Body of pancreas (tissue), 4 donors: Measurements from ENCODE around the gene ANKRD13D. TPM values are rescaled to one million over a fixed set of nuclear protein-coding genes. Genes with fewer than 3 reads are reported as not detected.

Experiments used
- ATAC-seq: fragments of 150-250 bp; one replicate; pipeline ENCODE4 v1.9.1; 2016
- DNase-seq, 4 donors: peaks; one replicate each; pipeline ENCODE4 v3.0.0-alpha.2; 2019
- H3K27ac ChIP-seq, 4 donors: fragments of 200-600 bp; sonication (generic); 1 replicate in 3 of 4; 2 replicates in 1 of 4; pipeline versions ENCODE4 v1.5.1 to v1.6.1; 2016 to 2019; ENCODE audit warnings: mild to moderate bottlenecking in 1 of 4, mixed read lengths in 1 of 4, moderate library complexity in 1 of 4
- H3K27me3 ChIP-seq, 2 donors: fragments of 200-600 bp; sonication (generic); one replicate each; pipeline ENCODE4 v1.6.0; 2016; ENCODE audit warnings: mild to moderate bottlenecking in 1 of 2
- H3K36me3 ChIP-seq, 2 donors: fragments of 200-600 bp; sonication (generic); replicated peaks in 1 of 2; 2 replicates each; pipeline ENCODE4 v1.5.1; 2016; ENCODE audit warnings: low read depth in 2 of 2; ENCODE audit not compliant: insufficient read depth in 1 of 2
- H3K4me1 ChIP-seq: fragments of 200-600 bp; sonication (generic); one replicate; pipeline ENCODE4 v1.6.0; 2016
- H3K4me3 ChIP-seq, 2 donors: fragments of 200-600 bp; sonication (generic); 1 replicate in 1 of 2; 2 replicates in 1 of 2; pipeline ENCODE4 v1.5.1; 2016 to 2019
- H3K9me3 ChIP-seq, 3 donors: fragments of 200-600 bp; sonication (generic); 1 replicate in 2 of 3; 2 replicates in 1 of 3; pipeline ENCODE4 v1.5.1; 2016
- POLR2A ChIP-seq, 3 donors: fragments of 450-650 bp; IDR thresholded peaks; one replicate each; pipeline ENCODE4 v1.6.1; 2016; ENCODE audit warnings: antibody characterized with exemption in 3 of 3, mild to moderate bottlenecking in 2 of 3
- WGBS, 2 donors: methylation state at CpG; one replicate each; pipeline ENCODE4 v1.1.5; 2017; 5-methylcytosine and 5-hydroxymethylcytosine counted together
- intact Hi-C: fragments of 100-400 bp; cut with DNase I; formaldehyde crosslinking; loops from one replicate; pipeline ENCODE4 v1.15.1; 2023
- total RNA-seq, 2 donors: library from RNA; depleted of rRNA; stranded (reverse); fragments of >200 nt; gene quantifications; one replicate each; pipeline ENCODE4 v1.1.0, GENCODE V29; 2016
- TF ChIP-seq, protein P1 (sequence below), 7 experiments: fragments of 450-650 bp in 4 of 7; fragments of 200-600 bp in 3 of 7; sonication (generic) in 3 of 7; IDR thresholded peaks; one replicate each; pipeline ENCODE4 v1.5.1; 2016 to 2019; ENCODE audit warnings: antibody characterized with exemption in 7 of 7

The ANKRD13D gene
- total RNA-seq, 2 donors from 2014 or later, result 18.2 to 39.6 TPM

DNA sequence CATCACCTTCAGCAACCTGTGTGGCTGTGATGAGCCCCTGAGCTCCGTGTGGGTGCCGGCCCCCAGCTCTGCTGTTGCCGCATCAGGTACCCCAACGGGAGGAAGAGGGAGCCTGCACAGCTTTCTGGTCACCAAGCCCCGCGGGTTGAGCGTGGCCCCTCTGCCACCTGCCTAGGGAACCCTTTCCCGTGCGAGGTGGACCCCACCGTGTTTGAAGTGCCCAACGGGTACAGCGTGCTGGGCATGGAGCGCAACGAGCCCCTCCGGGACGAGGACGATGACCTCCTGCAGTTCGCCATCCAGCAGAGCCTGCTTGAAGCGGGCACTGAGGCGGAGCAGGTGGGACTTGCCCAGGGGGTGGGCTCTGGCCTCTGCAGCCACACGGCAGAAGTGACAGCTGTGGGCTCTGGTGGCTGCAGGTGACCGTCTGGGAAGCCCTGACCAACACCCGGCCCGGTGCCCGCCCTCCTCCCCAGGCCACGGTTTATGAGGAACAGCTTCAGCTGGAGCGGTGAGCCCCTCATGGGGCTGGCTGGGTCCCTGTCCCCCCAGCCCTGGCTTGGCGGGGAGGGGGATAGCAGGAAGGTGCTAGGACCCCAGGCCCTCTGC is 12.3 kb downstream of the ANKRD13D start:
- WGBS, 2 donors, result 84% methylated on average over 27 of the region's 28 CpGs; no CpG with 5 or more reads in 1 of the 2 donors
- ATAC-seq (no peak), DNase-seq (no peak)
- intact Hi-C loops, result no loop called here
- Histone ChIP-seq H3K9me3 (no peaks in the 10 kb centered on the region), H3K4me1 (peaks cover 34% of the 10 kb centered on the region), H3K4me3 (no peak overlapping the region), H3K36me3 (peaks cover 0 to 2% of the 10 kb centered on the region in 2 donors), H3K27me3 (no peaks in the 10 kb centered on the region), H3K27ac (peak overlapping the region in 2 of 4 donors; percentile 72 to 75)
- TF ChIP-seq, protein P1, sequence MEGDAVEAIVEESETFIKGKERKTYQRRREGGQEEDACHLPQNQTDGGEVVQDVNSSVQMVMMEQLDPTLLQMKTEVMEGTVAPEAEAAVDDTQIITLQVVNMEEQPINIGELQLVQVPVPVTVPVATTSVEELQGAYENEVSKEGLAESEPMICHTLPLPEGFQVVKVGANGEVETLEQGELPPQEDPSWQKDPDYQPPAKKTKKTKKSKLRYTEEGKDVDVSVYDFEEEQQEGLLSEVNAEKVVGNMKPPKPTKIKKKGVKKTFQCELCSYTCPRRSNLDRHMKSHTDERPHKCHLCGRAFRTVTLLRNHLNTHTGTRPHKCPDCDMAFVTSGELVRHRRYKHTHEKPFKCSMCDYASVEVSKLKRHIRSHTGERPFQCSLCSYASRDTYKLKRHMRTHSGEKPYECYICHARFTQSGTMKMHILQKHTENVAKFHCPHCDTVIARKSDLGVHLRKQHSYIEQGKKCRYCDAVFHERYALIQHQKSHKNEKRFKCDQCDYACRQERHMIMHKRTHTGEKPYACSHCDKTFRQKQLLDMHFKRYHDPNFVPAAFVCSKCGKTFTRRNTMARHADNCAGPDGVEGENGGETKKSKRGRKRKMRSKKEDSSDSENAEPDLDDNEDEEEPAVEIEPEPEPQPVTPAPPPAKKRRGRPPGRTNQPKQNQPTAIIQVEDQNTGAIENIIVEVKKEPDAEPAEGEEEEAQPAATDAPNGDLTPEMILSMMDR (IDR thresholded peaks at IDR 0.05), result no peak
- no peak for TF ChIP-seq POLR2A (IDR thresholded peaks at IDR 0.05)

DNA sequence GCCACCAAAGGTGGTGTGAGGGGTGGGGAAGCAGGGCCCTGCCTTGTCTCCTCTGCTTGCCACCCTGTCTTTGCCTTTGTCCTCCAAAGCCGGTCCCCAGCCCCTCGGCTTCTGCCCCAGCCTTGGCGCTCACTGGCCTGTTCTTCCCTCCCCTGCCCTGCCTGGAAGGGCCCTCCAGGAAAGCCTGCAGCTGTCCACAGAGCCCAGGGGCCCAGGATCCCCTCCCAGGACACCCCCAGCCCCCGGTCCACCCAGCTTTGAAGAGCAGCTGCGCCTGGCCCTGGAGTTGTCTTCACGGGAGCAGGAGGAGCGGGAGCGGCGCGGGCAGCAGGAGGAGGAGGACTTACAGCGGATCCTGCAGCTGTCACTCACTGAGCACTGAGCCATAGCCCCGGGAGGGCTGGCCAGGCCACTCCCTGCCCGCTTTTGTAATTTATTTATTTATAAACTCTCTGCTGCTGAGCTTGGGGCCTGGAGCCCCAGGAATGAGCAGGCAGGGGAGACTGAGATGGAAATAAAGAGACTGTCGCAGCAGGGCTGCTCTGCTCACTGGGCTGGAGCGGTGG is 12.9 kb downstream of the ANKRD13D start:
- peak in 2 of 3 donors; percentile 9 to 14 for TF ChIP-seq POLR2A (IDR thresholded peaks at IDR 0.05)
- TF ChIP-seq, protein P1 (IDR thresholded peaks at IDR 0.05), result no peak
- peak; percentile 33 for ATAC-seq
- Histone ChIP-seq H3K4me1 (peaks cover 34% of the 10 kb centered on the region), H3K4me3 (peak overlapping the region in 1 of 2 donors; percentile 44), H3K9me3 (no peaks in the 10 kb centered on the region), H3K27ac (peak overlapping the region; percentile 72 to 87 (median 77)), H3K36me3 (peaks cover 0 to 2% of the 10 kb centered on the region in 2 donors), H3K27me3 (no peaks in the 10 kb centered on the region)
- peak; percentile 54 to 75 (median 66) for DNase-seq
- intact Hi-C loops, result no loop called here
- WGBS, 2 donors, result 29 to 45% methylated on average over 6 to 14 of the region's 15 CpGs

DNA sequence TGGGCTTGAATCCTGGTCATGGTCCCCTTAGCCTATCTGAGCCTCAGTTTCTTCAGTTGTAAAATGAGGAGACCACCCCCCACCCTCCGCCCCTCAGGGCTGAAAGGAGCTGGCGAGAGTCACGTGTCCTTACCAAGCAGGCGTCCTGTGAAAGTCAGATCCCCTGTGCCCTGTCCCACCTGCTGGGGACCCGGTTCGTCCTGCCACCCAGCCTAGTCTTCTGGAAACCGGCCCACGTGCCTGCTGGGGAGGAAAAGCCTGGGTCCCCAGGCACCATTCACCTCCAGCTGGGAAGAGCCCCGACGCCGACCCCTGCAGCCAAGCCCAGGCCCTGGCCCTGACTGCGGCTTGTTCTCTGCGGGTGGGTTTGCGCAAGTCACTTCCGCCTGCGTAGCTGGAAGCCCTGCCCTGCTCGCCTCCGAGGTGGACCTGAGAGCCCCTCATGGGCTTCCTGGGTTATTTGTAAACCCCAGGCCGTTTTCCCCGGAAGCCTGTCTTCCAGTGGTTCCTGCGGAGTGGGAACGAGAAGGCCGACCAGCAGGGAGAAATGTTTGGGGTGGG is 13.5 kb downstream of the ANKRD13D start:
- Histone ChIP-seq H3K36me3 (peaks cover 0 to 6% of the 10 kb centered on the region in 2 donors), H3K4me1 (peaks cover 34% of the 10 kb centered on the region), H3K27me3 (no peaks in the 10 kb centered on the region), H3K4me3 (peak overlapping the region; percentile 44 to 97), H3K27ac (peak overlapping the region; percentile 72 to 87 (median 77)), H3K9me3 (no peaks in the 10 kb centered on the region)
- ATAC-seq, result peak; percentile 48
- peak; percentile 54 to 67 (median 63) for DNase-seq
- intact Hi-C loops, result no loop called here
- 9% methylated on average over 19 of the region's 23 CpGs; no CpG with 5 or more reads in 1 of the 2 donors for WGBS, 2 donors
- TF ChIP-seq, protein P1 (IDR thresholded peaks at IDR 0.05), result no peak
- peak in 1 of 3 donors; percentile 40 for TF ChIP-seq POLR2A (IDR thresholded peaks at IDR 0.05)

DNA sequence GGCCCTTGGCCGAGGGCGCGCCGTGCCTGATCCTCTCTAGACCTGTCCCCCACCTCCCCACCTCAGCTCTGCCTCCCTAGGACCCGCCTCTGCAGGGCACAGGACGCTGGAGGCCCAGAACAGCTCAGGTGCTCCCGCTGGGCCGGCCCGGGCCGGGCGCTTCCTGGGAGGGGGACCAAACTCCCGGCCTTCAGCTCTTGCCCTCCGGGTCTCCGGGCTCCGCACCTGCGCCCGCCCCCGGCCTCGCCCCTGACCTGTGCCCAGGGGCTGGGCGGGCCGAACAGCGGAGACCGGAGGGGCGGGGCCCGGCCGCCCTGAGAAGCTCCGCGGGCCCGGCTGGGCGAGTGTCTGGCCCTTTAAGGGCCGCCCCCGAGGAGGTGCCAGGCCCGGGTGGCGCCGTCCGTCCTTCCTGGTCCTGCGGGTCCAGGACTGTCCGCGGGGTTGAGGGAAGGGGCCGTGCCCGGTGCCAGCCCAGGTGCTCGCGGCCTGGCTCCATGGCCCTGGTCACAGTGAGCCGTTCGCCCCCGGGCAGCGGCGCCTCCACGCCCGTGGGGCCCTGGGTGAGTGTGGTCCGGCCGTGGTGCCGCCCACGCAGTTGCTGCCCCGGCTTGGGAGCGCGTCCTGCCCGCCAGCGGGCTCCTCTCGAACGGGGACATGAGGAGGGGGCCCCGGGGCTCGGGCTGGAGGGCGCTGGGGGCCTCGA is 14.2 kb downstream of the ANKRD13D start, which contains the start of gene SSH3:
SSH3 (plus strand) TSS at position 399 of the 703 bp plus-strand sequence; CDS start at position 495, 96 bp downstream.
- H3K27ac ChIP-seq, result peak within 1 kb of the TSS; percentile 72 to 87 (median 77)
- no peaks in the 10 kb centered on the region for H3K27me3 ChIP-seq
- peak within 1 kb of the TSS; percentile 44 to 97 for H3K4me3 ChIP-seq
- intact Hi-C loops, result no loop called here
- DNase-seq (peak; percentile 83 to 92 (median 90)), ATAC-seq (peak; percentile 92)
- no peaks in the 10 kb centered on the region for H3K9me3 ChIP-seq
- H3K36me3 ChIP-seq, result peaks cover 0 to 7% of the 10 kb centered on the region in 2 donors
- H3K4me1 ChIP-seq, result peaks cover 34% of the 10 kb centered on the region
- WGBS, 2 donors, result 0% methylated on average over 64 of the region's 65 CpGs; no CpG with 5 or more reads in 1 of the 2 donors
- peak; percentile 34 to 74 (median 67) for TF ChIP-seq POLR2A (IDR thresholded peaks at IDR 0.05)
- TF ChIP-seq, protein P1 (IDR thresholded peaks at IDR 0.05), result no peak
